HG03097 (cell line): ENCODE results near the gene DPT.
"Not testable (repeated sequence)": the region's sequence is repeated elsewhere in the genome, so short reads cannot be mapped to it uniquely, and the experiment has no call there.

Experiments used
- ATAC-seq: cut with Tn5 transposase; IDR thresholded peaks from one replicate; pipeline ENCODE4 v1.9.1; 2021; ENCODE audit not compliant: unreplicated experiment, low FRiP score

The DPT gene

GRCh38 chr1:168728473-168729404 lies at the start of gene DPT:
DPT (minus strand) TSS chr1:168729206; CDS start chr1:168729174, 32 bp downstream.
- ATAC-seq, result no peak

DNA sequence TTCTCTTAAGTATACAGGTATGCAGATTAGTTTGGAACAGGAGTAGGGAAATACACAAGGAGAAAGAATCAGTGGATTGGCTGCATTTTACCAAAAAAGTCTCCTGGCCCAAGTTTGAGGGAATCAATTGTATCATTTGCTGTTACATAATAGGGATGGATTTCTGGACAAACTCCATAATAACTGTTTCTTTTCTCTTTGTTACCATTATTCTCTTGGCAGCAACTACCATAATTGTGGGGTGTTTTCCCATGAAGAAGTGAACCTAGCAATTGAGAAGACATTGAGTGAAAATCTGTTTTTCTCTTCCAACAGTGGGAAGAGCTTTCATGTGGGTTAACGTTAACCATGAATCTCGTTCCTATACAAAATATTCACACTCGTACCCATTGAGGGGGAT lies 46.4 kb upstream of the DPT start:
- no peak for ATAC-seq

GRCh38 chr1:168774241-168774640 lies 45.2 kb upstream of the DPT start:
- ATAC-seq, result no peak

DNA sequence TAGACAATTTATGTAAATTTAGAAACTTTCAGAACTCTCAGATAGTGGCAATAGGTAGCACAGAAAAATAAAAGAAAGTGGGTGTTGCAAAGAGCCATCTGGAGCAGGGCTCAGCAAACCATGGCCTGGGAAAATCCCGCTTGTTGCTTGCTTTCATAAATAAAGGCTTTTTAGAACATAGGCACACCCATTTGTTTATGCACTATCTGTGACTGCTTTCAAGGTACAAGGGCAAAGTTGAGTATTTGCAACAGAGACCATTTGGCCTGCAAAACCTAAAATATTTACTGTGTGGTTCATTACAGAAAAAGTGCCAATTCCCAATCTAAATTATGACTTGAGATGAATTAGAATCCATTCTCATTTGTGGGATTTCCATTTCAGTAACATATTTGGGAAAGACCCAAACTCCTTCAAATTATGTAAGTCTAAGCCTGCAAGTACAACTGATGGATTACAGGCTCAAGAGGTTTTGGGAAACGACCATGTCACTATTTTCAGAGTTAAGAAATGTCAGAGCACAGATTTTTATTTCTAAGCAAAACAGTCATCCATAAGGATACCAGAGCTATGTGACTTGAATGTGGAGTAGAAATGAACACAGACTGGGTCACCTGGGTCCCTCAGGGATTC lies 43.5 kb upstream of the DPT start:
- ATAC-seq, result no peak

DNA sequence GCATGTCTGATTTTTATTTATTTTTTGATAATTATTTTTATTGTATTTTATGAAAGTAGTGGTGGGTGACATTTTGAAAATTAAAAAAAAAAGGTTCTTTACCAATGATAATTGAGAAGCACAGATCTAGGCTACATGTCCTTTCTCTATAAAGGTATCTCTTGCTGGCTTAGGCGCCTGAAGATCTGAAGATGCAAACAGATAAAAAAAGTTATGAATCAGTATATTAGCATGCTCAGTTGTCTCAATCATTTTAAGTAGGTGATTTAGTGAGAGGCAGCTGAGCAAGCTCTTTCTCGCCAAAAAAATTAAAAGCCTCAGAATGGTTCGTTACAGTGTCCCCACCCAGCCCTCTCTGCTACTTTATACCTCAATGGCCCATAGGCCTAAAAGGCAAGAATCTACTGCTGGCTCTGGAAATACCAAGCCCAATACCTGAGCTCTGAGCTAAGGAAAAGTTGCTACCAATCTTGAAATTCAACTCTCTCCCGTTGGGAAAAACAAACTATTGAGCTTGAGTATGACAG lies 42.2 kb upstream of the DPT start:
- ATAC-seq, result no peak

GRCh38 chr1:168769893-168770292 lies 40.9 kb upstream of the DPT start:
- ATAC-seq, result not testable (repeated sequence)

GRCh38 chr1:168767894-168768584 lies 39.0 kb upstream of the DPT start:
- no peak for ATAC-seq

DNA sequence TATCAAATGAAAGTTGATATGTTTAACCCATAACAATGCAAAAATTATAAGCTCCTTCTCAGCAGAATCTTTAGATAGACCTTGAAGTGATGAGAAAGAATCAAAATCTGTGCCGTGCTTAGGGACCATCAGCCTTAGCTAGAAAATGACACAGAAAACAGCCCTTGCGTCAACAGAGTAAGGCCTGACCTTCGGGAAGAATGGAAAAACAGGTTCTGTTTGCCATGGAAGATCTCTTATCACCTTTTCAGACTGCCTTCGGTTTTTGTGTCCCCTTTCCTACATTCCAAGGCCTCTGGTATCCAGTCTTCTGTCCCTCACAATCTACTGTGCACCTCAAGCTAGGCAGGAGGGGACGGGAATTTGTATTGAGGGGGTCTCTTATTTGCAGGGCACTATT lies 37.6 kb upstream of the DPT start:
- no peak for ATAC-seq

DNA sequence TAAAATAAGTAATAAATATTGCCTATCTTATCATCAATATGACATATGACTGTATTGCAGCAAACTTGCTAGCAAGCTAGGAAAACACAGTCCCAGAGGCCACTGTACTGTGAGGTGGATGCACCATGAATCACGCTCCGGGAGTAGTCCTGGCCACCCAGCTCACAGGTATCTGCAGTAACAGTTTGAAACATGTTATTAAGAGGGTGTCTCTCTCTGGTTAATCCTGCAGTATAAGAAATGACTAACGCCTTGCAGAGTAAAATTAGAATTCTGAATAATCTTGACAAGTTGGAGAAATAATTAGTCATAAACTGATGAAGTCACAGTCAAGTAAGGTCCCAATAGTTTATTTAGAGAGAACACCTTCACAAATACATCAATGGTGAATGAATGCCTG lies 34.0 kb upstream of the DPT start:
- no peak for ATAC-seq

DNA sequence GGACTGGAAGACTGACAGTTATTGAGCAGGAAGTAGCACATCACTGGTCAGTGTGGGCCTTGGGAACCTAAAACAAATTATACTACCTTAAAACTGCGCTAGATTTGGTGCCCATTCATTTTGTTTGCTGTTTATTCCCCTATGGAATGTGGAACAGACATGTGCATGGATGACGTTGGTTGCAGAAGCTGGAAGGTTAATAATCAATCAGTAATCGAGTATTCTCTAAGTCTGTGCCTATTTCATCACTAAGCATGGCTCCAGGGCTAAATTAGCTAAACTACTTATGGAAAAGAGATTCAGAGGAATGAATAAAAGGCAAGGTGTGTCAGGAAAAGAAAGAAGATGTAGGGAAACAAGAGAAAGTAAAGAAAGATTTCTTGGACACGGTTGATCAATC lies 33.5 kb upstream of the DPT start:
- no peak for ATAC-seq

DNA sequence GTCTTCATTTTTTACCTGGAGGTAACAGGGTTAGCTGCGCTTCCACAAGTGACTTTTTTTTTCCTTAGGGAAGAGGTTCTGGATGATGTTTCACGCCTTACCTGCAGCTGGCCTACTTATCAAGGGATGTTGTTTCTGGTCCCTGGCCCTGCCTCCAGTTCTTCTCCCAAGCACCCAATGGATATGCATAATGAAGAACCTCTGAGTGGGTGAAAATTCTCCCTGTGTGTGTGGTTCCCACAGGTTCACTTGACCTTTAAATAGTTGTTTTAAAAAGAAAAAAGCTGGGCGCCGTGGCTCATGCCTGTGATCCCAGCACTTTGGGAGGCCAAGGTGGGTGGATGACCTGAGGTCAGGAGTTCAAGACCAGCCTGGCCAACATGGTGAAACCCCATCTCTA lies 31.8 kb upstream of the DPT start:
- ATAC-seq, result no peak

DNA sequence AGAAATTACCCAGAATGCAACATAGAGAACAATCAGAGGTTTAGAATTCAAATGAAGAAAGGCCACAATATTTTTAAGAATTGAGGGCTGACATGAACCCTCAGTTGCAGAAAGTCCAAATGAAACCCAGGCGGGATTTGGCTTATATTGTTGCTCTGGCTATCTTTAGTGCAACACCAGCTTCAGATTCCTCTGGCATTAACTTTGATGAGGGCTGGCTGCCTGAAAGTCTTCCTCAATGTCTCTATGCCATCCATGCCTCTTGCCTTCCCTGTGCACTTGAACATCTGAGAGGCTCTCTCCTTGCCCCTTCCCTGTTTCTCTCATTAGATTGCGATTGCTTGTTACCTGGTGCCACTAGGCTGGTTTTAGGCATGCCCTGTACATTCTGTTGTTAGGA lies 31.2 kb upstream of the DPT start:
- no peak for ATAC-seq

DNA sequence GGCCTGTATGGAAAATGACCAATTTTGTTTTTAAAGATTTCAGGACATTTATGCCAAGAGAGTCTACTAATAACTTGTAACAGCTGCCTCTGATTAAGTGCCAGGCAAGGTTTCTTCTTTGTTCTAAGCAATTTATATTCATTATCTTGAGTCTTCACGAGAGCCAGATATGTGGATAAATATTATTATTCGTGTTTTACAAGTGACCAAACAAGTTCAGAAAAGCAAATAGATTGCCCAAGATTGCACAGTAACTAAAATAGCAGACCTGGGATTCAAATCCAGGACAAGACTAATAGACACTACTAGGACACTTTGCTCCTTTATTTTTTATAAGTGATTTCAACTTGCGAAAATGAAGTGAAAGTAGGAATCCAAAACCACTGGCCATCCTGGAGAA lies 30.1 kb upstream of the DPT start:
- no peak for ATAC-seq

DNA sequence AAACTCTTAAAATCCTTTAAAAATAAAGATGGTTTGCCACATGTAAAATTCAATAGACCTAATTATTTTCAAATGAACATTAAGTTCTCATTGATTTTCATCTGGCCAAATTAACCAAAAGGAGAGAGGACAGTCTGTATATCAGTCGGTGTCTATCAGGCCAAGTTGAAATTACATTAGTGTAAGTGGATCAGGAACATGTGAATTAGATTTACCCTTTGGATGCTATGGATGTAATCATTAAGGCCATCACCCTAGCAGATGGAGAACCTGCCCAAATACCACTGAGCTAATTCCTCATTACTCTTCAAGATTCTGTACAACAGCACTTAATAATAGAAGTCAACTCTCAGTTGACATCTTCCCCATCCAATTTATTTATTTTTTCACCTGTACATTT lies 29.5 kb upstream of the DPT start:
- no peak for ATAC-seq

- no peak for ATAC-seq
Measured at GRCh38 chr1:168755800-168756418, 26.9 kb upstream of the DPT start.

- no peak for ATAC-seq
Measured at GRCh38 chr1:168752171-168752832, 23.3 kb upstream of the DPT start.

- no peak for ATAC-seq
Measured at GRCh38 chr1:168751195-168751650, 22.2 kb upstream of the DPT start.

GRCh38 chr1:168742994-168743650 lies 14.1 kb upstream of the DPT start:
- no peak for ATAC-seq

DNA sequence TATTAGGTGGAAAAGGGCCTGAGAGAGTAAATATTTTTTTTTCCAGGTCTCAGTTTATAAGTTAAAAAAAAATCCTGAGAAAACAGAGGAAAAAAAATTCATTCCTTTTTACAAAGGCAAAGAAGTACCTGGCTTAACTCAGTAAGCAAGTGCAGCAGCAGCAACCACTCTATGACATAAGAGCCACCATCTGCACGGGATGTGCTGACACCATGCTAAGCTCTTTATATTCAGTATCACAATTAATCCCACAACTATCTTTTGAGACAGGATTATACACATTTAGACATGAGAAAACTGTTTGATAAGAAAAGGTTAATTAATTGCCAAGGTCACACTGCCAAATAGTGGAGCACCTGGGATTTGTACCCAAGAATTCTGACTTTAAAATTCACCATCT lies 13.4 kb upstream of the DPT start:
- no peak for ATAC-seq

- ATAC-seq, result no peak
Measured at GRCh38 chr1:168739908-168740307, 10.9 kb upstream of the DPT start.
